Breast epithelium (tissue), 3 donors: ENCODE measurements around the gene CXCL14.

Experiments used
- POLR2A ChIP-seq: fragments of 450-650 bp; IDR thresholded peaks from one replicate; pipeline ENCODE4 v1.6.1; 2016; ENCODE audit warnings: antibody characterized with exemption, mild to moderate bottlenecking, moderate library complexity
- TF ChIP-seq, protein P1 (sequence below), 3 donors: fragments of 450-650 bp; IDR thresholded peaks; one replicate each; pipeline ENCODE4 v1.5.1; 2016 to 2017; ENCODE audit warnings: antibody characterized with exemption in 3 of 3, mild to moderate bottlenecking in 3 of 3, moderate library complexity in 3 of 3

DNA sequence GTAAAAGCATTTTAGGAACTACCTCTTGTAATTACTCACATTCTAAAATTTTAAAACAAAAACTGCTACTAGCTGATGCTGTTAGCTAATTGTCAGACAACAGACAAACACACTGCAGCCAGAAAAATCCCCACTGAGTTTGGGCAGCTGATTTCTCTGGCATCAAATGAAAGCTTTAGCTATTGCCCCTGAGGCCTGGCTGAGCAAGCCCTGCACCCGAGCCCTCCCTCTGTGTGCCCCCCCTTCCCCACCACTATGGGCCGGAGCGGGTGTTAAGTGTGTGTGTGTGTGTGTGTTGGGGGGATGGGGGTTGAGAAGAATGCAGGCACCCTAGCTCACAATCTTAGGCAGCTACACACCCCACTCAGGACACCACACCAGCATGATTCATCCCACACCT lies 45.5 kb downstream of the CXCL14 start:
- TF ChIP-seq, protein P1, sequence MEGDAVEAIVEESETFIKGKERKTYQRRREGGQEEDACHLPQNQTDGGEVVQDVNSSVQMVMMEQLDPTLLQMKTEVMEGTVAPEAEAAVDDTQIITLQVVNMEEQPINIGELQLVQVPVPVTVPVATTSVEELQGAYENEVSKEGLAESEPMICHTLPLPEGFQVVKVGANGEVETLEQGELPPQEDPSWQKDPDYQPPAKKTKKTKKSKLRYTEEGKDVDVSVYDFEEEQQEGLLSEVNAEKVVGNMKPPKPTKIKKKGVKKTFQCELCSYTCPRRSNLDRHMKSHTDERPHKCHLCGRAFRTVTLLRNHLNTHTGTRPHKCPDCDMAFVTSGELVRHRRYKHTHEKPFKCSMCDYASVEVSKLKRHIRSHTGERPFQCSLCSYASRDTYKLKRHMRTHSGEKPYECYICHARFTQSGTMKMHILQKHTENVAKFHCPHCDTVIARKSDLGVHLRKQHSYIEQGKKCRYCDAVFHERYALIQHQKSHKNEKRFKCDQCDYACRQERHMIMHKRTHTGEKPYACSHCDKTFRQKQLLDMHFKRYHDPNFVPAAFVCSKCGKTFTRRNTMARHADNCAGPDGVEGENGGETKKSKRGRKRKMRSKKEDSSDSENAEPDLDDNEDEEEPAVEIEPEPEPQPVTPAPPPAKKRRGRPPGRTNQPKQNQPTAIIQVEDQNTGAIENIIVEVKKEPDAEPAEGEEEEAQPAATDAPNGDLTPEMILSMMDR (IDR thresholded peaks at IDR 0.05) = no peak
- TF ChIP-seq POLR2A = no peak
